NCI-H187 treated with DMSO at 0.1 percent for 48 hours (cell line): ENCODE results near the gene ITGA2.
"Not testable (repeated sequence)": the region's sequence is repeated elsewhere in the genome, so short reads cannot be mapped to it uniquely, and the experiment has no call there.

Experiments
- DNase-seq: peaks from one replicate; lab custom pipeline; 2025; lab: John Stamatoyannopoulos, UW

Gene ITGA2

GRCh38 chr5:53100606-53101005 lies 111.5 kb downstream of the ITGA2 start:
- DNase-seq = no peak

GRCh38 chr5:53105611-53106300 lies 116.6 kb downstream of the ITGA2 start:
- no peak for DNase-seq

GRCh38 chr5:53109056-53109442 lies 119.9 kb downstream of the ITGA2 start:
- DNase-seq = no peak

- DNase-seq = peak; percentile 23
Measured at GRCh38 chr5:53109443-53110127, 120.4 kb downstream of the ITGA2 start, which contains the start of gene MOCS2. Gene MOCS2 (minus strand): TSS chr5:53109757. CDS start chr5:53107174, 2,583 bp downstream.

GRCh38 chr5:53110156-53110555 lies 121.0 kb downstream of the ITGA2 start:
- DNase-seq = no peak

GRCh38 chr5:53111139-53111538 lies 122.0 kb downstream of the ITGA2 start:
- no peak for DNase-seq

GRCh38 chr5:53112307-53112706 lies 123.2 kb downstream of the ITGA2 start:
- not testable (repeated sequence) for DNase-seq

- no peak for DNase-seq
Measured at GRCh38 chr5:53112909-53113308, 123.8 kb downstream of the ITGA2 start.

GRCh38 chr5:53113947-53114346 lies 124.8 kb downstream of the ITGA2 start:
- no peak for DNase-seq

GRCh38 chr5:53114988-53115387 lies 125.8 kb downstream of the ITGA2 start:
- no peak for DNase-seq

- DNase-seq = no peak
Measured at GRCh38 chr5:53116597-53116996, 127.4 kb downstream of the ITGA2 start.

- no peak for DNase-seq
Measured at GRCh38 chr5:53118879-53119278, 129.7 kb downstream of the ITGA2 start.

- no peak for DNase-seq
Measured at GRCh38 chr5:53120165-53120564, 131.0 kb downstream of the ITGA2 start.

- no peak for DNase-seq
Measured at GRCh38 chr5:53123702-53124101, 134.6 kb downstream of the ITGA2 start.

GRCh38 chr5:53126521-53126920 lies 137.4 kb downstream of the ITGA2 start:
- no peak for DNase-seq

- no peak for DNase-seq
Measured at GRCh38 chr5:53127107-53127506, 138.0 kb downstream of the ITGA2 start.

- no peak for DNase-seq
Measured at GRCh38 chr5:53128481-53128880, 139.3 kb downstream of the ITGA2 start.

GRCh38 chr5:53130266-53130665 lies 141.1 kb downstream of the ITGA2 start:
- no peak for DNase-seq

- no peak for DNase-seq
Measured at GRCh38 chr5:53133020-53133419, 143.9 kb downstream of the ITGA2 start.
